DMS114 treated with DMSO at 0.1 percent for 48 hours (cell line): ENCODE measurements around the gene MBP.

Experiments used
- DNase-seq: peaks from one replicate; lab custom pipeline; 2025; ENCODE audit not compliant: unreplicated experiment; lab: John Stamatoyannopoulos, UW

Gene MBP

DNA sequence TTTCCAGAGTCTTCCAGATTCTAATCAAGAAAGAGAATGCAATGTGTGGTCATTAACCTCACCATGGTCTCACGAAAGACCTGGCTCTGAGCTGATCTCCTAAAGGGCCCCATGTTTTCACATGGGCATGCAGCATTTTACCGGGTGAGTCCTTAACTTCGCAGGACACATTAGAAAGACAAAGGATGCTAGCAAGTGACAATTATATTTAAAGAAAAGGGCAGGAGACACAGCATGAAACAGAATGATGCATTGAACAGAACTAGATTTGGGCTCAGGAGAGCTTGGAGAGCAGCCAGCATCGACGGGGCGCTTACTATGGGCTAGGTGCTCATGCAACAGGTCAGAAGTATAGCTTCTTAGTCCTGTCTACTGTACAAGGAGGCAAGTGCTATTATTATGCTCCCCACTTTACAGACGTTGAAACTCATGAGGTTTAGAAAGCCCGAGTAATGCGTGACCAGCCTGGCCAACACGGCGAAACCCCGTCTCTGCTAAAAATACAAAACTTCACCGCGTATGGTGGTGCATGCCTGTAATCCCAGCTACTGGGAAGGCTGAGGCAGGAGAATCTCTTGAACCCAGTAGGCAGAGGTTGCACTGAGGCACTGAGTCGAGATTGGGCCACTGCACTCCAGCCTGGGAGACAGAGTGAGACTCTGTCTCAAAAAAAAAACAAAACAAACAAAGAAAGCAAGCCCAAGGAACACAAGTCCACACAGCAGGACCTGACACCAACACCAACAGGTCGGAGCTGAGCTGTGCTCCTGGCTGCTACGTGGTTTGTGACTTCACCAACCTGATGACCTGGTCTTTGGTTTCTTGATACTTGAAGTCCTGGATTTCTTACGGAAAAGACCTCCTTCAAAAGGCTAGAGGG is 16.1 kb downstream of the MBP start:
- no peak for DNase-seq

DNA sequence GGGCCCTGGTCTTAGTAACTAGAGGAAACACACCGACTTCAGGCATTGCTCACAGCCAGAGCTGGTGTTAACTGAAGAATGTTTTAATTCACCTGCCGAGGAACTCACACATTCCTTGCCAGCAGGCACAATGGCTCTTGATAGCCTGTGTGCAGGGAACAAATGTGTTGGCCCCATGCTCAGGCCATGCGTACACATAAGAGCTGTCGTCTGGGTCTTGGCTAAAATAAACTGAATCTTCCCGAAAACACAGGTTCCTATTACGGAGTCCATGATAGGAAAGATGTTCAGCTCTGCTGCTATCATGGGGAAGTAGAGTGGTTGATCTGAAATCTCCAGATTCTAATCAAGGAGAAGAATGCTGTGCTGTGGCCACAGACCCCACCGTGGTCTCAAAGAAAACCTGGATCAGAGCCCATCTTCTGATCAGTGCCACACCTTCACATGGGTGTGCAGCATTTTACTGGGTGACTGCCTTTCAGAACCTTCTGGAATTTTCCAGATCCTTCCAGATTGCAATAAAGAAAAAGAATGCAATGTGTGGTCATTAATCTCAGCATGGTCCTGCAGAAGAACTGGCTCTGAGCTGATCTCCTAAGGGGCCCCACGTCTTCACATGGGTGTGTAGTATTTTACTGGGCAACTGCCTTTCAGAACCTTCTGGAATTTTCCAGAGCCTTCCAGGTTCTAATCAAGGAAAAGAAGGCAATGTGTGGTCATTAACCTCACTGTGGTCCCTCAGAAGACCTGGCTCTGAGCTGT is 17.2 kb downstream of the MBP start:
- DNase-seq = no peak

DNA sequence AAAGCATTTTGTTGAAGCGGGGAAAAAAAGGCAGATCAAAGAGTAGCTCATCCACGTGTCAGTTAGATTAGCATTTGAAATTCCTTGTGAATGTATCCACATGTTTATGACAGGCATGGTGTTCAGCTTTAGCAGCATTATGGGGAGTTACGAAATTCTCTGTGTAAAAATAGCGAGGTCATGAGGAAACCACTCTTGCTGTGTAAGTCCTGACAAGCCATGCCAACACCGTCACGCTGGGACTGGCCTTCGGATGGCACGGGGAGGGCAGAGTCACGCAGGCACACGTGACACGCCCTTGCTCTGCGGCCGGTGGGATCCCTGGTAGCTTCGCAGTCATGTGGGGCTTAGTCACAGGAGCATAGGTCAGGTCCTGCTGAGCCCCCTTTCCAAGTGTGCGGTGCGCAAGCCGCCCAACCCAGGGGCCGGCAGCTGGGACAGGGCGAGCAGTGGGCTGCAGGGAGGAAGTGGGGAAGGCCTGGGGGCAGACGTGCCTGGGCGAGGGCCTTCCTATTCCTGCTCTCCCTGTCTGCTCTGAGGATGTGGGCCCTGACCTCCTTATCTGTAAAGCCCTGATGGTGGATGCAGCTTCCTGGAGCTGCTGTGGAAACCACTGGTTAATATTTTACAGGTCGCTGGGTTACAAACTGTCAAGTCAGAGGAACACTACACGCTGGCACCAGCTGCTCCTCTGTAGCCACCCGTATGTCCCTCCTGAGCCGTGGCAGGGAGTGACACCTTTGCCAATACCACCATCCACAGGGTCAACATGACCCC is 18.0 kb downstream of the MBP start:
- DNase-seq = no peak

DNA sequence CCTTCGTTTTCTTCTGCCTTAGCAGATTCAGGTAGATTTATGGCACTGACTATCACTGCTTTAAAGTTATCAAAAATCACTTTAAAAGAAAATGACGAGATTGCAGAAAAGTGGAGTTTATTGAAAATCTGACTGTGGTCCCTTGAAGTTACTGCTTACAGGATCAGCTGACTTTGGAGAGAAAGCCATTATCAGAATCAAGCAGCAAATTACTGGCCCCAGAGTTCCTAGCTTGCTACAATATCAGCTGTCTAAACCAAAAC is 18.5 kb downstream of the MBP start:
- no peak for DNase-seq

DNA sequence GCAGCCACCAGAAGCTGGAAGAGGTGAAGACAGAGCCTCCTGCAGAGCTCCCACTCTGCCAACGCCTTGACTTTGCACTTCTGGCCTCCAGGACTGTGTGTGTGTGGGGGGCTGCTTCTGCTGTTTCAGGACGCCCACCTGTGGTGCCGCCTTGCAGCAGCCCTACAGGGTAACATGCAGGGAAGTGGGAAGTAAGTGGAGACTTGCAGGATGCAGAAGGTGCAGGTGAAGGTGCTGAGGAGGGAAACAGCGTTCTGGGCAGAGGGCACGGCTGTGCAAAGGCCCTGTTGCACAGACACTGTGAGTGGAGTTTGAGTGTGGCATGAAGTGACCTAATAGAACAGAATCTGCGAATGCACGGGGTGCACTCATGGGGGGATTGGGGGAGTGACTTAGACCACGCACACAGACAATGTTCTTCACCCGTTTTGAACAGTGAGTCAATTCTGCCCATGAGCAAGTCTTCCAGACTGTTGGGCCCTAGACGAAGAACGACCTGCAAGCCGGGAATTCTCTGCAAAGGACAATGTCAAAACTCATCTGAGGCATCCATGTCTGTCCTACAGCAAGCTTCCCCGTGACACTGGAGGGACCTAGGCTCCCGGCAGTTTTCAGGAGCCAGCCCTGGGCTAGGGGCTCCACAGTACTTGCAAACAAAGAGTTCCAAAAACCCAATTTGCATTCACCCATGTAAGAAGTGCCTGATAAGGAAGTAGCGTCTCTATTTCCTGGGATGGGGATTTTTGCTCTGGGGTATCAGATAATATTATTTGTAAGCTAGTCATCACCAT is 19.0 kb downstream of the MBP start:
- no peak for DNase-seq

DNA sequence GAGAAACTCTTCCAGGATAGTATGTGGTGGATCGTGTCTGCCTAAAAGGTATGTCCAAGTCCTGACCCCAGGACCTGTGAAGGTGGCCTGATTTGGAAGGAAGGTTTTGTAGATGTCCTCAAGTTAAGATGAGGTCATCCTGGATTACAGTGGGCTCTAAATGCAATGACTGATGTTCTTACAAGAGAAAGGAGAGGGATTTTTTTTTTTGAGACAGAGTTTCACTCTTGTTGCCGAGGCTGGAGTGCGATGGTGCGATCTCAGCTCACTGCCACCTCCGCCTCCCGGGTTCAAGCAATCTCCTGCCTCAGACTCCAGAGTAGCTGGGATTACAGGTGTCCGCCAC is 19.9 kb downstream of the MBP start:
- no peak for DNase-seq

DNA sequence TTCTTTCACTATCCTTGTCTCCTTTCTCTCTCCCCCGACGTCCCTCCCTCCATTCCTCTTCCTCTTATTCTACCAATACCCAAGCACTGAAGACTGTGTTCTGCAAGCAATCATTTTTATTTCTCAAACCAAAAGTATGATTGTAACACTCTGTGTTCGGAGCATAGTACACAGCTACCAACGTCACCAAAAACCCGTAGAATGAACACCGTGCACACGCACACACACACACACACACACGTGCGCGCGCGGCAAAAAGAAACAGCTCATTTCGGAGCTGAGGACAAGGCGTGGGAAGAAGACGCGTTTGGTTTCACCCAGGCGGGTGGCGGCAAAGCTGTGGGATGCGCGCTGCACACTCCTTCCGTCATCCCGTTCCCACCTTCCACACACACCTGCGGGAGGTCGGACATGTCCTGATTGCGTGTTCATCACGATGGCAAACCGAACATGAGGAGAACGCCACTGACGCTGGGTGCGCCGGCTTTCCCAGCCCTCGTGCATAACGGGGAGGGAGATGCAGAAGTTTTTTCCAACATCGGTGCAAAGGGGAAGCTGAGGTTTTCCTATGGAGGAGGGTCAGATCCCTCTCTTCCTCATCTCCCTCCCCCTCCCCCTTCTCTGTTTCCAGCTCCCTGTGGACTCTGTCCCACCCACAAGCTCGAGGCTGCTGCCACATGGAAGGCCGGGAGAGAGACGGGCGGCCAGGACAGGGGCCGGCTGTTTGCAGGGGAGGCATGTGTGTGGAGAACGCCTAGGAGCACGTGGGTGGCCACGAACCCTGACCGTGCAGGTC is 20.4 kb downstream of the MBP start:
- no peak for DNase-seq

DNA sequence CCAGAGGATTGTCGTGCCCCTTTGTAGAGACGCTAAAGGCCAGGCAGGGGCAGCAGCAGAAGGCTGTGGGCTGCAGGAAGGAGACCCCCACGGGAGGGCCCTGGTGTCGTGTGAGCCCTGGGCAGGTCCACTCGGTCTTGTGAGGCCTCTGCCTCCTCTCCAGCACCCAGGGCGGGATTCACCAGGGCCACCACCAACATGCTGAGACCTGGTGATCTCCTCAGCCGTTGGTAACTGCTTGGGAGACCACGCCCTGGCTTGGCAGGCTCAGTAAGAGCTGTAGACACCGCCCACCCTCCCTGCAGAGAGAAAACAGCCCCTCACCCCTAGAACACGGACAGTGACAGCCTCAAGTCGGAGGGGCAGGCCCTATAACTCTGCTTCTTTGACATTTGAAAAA is 21.1 kb downstream of the MBP start:
- DNase-seq = no peak

DNA sequence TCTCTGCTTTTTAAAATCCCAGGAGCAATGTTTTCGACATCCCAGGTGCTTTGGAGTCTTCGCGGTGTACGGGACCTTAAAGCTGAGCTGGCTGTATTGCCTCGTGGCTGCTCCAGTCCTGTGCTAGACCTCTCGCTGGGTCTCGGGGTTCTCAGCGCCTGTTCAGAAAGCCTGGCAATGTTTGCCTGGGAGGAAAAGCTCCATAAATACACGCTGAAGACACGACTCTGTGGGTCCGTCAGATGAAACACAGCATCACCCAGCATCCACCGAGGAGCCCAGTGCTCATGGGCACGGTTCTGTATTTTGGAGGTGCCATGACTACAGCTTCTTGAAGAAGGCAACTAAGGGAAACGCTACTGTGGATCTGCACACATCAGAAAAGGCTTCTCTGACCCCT is 21.6 kb downstream of the MBP start:
- DNase-seq = no peak

DNA sequence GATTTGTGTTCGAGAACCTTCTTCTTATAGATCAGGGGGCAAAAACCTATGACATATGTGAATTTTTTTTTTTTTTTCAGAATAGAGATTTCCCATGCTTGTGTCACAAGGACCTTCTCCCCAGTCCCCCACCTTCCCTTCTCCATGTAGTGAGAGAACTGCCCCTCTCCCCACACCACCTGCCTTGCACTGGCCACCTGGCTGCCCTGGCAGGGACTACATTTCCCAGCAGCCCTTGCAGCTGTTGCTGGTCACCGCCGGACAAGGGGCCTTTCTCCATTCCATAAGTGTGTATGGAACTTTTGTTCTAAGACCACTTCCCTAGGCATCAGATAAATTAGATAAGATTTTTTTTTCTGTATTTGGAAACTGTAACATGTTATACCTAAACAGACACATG is 22.2 kb downstream of the MBP start:
- no peak for DNase-seq

DNA sequence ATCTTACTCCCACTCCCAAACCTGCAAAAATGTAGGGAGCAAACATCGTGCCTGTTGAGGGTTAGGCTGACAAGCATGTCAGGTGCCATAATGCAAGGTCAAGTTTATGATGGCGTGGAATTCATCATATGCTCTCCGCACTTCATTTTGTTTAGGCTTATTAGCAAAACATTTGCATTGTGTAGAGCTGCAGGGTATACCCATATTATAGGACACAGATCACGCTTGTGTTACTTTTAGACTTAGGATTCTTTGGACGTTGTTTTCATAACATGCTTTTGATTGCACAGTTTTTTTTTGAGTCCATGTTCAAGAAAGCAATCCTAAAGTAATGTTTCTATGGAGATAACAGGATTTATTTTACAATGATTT is 22.9 kb downstream of the MBP start:
- DNase-seq = no peak

DNA sequence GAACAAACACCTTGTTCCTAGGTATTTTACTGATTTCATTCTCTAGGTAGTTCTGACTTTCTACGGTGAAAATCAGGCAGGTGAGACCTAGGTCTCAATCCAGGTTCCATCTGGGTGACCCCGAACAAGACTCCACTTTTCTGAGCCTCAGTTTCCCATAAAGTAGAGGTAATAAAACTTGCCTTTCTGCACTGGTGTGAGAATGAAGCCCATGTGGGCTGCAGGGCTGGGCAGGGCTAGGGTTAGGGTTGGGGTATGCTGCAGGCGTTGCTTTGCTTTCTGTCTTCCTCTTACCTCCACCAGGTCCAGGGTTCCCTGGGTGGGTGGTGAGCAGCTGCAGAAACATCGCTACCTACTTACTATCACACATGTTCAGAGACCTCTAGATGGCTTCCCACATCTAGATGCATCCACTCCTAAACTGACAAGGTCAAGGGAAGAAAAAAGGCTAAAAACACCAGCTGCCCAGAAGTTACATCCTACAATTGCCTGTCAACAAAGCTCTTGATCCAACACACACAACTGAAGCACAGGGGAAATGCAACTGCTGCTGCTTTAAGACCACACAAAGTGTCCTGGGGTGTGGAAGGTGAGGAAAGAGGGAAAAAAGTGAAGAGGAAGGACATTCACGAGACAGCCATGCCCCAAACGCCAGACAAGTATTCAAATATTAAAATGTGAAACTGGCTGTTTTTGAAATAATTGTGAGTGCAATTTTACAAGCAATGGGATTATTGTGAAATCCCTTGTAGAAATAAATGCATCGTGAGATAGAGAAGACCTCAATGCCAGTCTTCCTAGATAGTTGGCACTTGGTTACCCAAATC is 23.5 kb downstream of the MBP start:
- no peak for DNase-seq

DNA sequence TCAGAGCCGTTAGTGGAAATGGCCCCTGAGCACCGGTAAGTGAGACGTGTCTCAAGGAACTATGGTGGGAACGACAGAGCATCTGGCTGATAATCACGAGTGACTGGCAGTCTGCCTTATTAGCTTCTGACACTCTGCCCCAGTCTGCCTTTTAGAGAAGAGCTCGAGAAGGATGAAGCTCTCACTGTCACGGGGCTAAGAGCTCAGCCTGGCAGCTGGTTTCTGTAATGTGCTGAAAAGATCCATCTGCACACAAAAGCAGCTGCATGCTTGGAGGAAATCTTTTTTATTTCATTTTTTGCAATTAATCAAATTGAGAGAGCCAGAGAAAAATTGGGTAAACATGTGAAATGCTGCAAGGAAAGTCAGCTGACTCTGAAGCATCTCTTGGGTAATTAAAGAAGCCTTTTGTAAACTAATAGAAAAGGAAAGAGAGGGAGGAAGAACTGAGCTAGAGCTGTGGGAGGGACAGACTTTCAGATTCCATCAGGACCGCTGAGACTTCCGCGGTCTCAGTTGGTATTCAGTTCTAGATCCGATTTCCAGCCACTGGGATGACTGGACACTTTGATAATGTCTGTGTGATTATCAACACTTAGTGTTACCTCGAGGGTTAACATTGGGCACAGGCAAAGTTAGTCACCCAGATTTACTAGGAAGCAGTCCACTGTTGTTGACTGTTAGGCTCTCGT is 24.4 kb downstream of the MBP start:
- no peak for DNase-seq

DNA sequence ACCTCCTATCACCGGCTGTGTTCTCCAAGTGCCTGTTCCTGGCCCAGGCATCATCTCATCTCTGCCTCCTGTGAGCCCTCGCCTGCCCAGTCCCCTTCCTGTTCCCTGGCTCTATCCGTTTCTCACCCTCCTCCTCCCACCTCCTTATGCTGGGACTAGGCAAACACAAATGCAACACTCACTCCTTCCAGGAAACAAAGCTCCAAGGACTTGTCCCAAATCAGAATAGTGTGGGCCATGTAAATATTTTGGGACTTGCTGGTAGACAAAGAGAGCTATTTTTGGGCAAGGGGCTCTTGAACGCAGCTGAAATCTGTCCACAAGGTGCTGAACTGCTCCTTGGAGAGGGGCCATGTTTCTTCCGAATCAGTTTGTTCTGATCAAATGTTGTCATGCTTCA is 25.3 kb downstream of the MBP start:
- no peak for DNase-seq

DNA sequence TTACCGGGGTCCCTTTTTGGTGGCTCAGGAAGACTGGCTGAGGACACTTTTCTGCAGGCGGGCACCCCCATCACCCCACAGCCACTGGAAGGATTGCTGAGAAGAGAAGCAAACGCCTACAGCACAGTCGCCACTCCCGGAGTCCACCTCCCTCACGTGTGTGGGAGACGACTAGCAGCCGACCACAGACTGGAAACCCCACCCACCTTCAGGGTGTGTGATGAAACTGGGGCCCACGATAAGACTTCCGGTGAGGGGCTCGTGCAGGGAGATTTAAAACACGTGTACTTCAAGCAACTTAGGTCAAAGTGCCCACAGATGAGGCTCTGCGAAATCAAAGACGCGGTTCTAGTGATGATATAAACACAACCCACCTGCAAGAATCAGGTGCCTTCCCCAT is 26.3 kb downstream of the MBP start:
- DNase-seq = no peak

DNA sequence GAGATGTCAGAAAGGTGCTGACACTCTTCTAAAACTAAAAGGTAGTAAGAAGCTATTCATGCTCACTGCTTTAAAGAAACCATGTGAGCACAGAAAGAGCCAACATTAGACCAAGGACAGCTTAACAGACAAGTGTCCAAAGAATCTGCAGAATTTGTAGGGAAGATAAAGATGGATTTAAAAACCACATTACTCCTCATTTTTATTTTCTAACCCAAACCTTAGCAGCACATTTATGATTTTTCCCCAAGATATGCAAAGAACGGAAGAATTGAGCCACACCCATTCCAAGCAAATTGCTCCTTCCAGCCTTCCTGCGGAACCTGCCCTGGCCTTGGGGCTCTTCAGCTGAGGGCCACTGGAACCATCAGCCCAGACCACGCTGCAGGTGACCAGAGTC is 26.9 kb downstream of the MBP start:
- no peak for DNase-seq

DNA sequence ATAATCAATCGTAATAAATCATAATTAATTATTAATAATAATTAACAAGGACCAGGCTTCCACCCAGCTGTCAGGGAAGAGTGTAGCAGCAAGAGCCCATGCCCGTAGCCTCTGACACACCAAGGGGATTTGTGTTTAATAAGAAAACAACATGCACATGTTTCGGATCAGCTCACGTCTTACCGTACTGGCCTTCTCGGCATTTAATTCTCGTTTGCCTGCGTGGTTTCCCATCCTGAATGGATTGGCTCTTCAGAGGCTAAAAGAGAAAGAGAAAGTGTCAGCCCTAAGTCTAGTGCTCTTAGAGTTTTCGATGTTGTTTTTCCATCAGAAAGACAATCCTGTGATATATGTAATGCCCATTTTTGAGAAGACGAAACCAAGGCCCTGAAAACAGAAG is 27.6 kb downstream of the MBP start:
- no peak for DNase-seq

DNA sequence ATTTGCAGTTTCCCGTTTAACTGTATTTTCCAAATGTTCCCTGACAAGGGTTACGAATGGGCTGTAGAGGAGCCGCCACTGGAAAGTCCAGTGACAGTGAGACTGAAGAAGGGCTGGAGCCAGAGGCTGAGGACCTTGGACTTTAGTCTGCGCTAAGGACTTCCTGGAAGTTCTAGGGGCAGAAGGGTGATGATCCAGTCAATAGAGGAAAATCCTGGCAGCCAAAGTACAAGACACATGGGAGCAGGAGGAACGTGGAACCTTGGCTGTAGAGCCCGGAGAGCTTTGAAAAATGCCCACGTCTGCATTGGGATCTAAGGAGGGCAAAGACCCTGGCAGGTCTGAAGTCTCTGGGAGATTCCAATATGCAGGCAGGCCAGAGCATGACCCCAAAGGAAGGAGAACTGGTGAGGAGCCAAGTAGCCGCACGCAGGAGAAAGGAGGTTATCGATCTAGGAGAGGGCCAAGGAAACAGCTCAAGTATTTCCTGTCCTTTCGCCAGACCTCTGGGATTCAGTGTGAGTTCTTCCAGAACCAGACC is 28.5 kb downstream of the MBP start:
- DNase-seq = no peak
